Breast epithelium (tissue), 3 donors: ENCODE data around the gene CCDC57.
"Not testable (repeated sequence)": the region's sequence is repeated elsewhere in the genome, so short reads cannot be mapped to it uniquely, and the experiment has no call there.

Source experiments
- POLR2AphosphoS5 ChIP-seq, 3 donors: sonication (generic); formaldehyde crosslinking; IDR thresholded peaks; one replicate each; pipeline ENCODE4 v1.6.1; 2017; ENCODE audit warnings: antibody characterized with exemption in 3 of 3
- TF ChIP-seq, protein P1 (sequence below), 3 donors: fragments of 450-650 bp; IDR thresholded peaks; one replicate each; pipeline ENCODE4 v1.5.1; 2016 to 2017; ENCODE audit warnings: antibody characterized with exemption in 3 of 3, mild to moderate bottlenecking in 3 of 3, moderate library complexity in 3 of 3

- TF ChIP-seq, protein P1, sequence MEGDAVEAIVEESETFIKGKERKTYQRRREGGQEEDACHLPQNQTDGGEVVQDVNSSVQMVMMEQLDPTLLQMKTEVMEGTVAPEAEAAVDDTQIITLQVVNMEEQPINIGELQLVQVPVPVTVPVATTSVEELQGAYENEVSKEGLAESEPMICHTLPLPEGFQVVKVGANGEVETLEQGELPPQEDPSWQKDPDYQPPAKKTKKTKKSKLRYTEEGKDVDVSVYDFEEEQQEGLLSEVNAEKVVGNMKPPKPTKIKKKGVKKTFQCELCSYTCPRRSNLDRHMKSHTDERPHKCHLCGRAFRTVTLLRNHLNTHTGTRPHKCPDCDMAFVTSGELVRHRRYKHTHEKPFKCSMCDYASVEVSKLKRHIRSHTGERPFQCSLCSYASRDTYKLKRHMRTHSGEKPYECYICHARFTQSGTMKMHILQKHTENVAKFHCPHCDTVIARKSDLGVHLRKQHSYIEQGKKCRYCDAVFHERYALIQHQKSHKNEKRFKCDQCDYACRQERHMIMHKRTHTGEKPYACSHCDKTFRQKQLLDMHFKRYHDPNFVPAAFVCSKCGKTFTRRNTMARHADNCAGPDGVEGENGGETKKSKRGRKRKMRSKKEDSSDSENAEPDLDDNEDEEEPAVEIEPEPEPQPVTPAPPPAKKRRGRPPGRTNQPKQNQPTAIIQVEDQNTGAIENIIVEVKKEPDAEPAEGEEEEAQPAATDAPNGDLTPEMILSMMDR (IDR thresholded peaks at IDR 0.05): not testable (repeated sequence)
- peak in 1 of 3 donors; percentile 0 for TF ChIP-seq POLR2AphosphoS5 (IDR thresholded peaks at IDR 0.05)
Observed at GRCh38 chr17:82133166-82133953, 79.3 kb downstream of the CCDC57 start.
